Testis (tissue), 2 donors: ENCODE measurements around the gene SLC26A4.

ENCODE experiments used
- CTCF ChIP-seq, 3 experiments: fragments of 450-650 bp in 2 of 3; fragments of 200-600 bp in 1 of 3; sonication (generic) in 1 of 3; IDR thresholded peaks; one replicate each; pipeline ENCODE4 v1.5.1; 2016 to 2019; ENCODE audit warnings: antibody characterized with exemption in 3 of 3, mild to moderate bottlenecking in 2 of 3, moderate library complexity in 1 of 3
- POLR2A ChIP-seq: fragments of 450-650 bp; IDR thresholded peaks from one replicate; pipeline ENCODE4 v1.6.1; 2017; ENCODE audit warnings: antibody characterized with exemption, mild to moderate bottlenecking, moderate library complexity

GRCh38 chr7:107614425-107614824 lies 46.2 kb upstream of the SLC26A4 start:
- TF ChIP-seq CTCF (IDR thresholded peaks at IDR 0.05) (no peak), POLR2A (no peak)
